ENCODE results near the gene SBF2. TPM values are rescaled to one million over a fixed set of nuclear protein-coding genes. Genes with fewer than 3 reads are reported as not detected.

SBF2 gene
- total and polyA plus RNA-seq, 2 donors (not counting 3 experiments of a cell fraction or from before 2014, with no cell fraction given) = 15.4 to 42.4 TPM

- H3K9ac ChIP-seq (replicated peaks; ENCODE audit: extremely low read depth, insufficient read depth, low read length) = no peak overlapping the region
- H4K20me1 ChIP-seq (replicated peaks; ENCODE audit: control insufficient read depth, extremely low read depth, insufficient read depth, low read length) = no peaks in the 10 kb centered on the region
- H3K9me3 ChIP-seq (replicated peaks; ENCODE audit: control insufficient read depth, insufficient read depth, low read length) = no peaks in the 10 kb centered on the region
- H3K4me3 ChIP-seq (replicated peaks in 1 of 3; ENCODE audit: insufficient read depth in 1 of 3, low read depth in 1 of 3, low read length in 3 of 3) = no peak overlapping the region
- intact Hi-C loops (cut with micrococcal nuclease) (no loop called here), dilution Hi-C loops (cut with MboI; ENCODE audit: extremely low pct_ligation_motif_present, low sequenced_read_pairs) (no loop called here)
- no peak overlapping the region for H3K27ac ChIP-seq (ENCODE audit: insufficient read depth, low read depth, low read length)
- DNase-seq (ENCODE audit: low read depth, low spot score) (no peak), FAIRE-seq (no peak)
- H3K79me2 ChIP-seq (ENCODE audit: control insufficient read depth, insufficient read depth, low read length) = no peaks in the 10 kb centered on the region
- H3K9me1 ChIP-seq (replicated peaks; ENCODE audit: control insufficient read depth, extremely low read depth, insufficient read depth, low read length) = no peaks in the 10 kb centered on the region
- H2AFZ ChIP-seq (ENCODE audit: low read depth, low read length) = no peak overlapping the region
- ChIA-PET POLR2A (no interaction called here), CTCF (interaction anchor here (1.1 to 1.9 kb wide), 2 partner anchors 13 to 60 kb away, joined by 4 to 5 read pairs; no protein-coding TSS in a partner anchor)
- BruUV-seq (replicated peaks) = no TSS peak
- peaks cover 23% of the 10 kb centered on the region for H3K4me1 ChIP-seq (ENCODE audit: control insufficient read depth, extremely low read depth, insufficient read depth, low read length)
- no peak overlapping the region for H3K4me2 ChIP-seq (ENCODE audit: insufficient read depth, low read length)
- TF ChIP-seq GATA2 (IDR thresholded peaks at IDR 0.05; ENCODE audit: insufficient read depth, insufficient read length, low read depth, low read length) (no peak), MYC (IDR thresholded peaks at IDR 0.05; ENCODE audit: low read depth, low read length) (no peak), FOS (IDR thresholded peaks at IDR 0.05; ENCODE audit: borderline replicate concordance, insufficient read depth, low read length) (no peak), POLR2AphosphoS5 (IDR thresholded peaks at IDR 0.05; ENCODE audit: insufficient read depth, low read depth, low read length) (no peak), JUN (IDR thresholded peaks at IDR 0.05; ENCODE audit: borderline replicate concordance, insufficient read depth, insufficient read length, low read depth) (no peak), EZH2 (IDR thresholded peaks at IDR 0.05; ENCODE audit: borderline replicate concordance, low read depth, low read length, severe bottlenecking) (no peak), POLR2A (IDR thresholded peaks at IDR 0.05; ENCODE audit: low read depth, low read length) (no peak)
- TF ChIP-seq, protein P1, sequence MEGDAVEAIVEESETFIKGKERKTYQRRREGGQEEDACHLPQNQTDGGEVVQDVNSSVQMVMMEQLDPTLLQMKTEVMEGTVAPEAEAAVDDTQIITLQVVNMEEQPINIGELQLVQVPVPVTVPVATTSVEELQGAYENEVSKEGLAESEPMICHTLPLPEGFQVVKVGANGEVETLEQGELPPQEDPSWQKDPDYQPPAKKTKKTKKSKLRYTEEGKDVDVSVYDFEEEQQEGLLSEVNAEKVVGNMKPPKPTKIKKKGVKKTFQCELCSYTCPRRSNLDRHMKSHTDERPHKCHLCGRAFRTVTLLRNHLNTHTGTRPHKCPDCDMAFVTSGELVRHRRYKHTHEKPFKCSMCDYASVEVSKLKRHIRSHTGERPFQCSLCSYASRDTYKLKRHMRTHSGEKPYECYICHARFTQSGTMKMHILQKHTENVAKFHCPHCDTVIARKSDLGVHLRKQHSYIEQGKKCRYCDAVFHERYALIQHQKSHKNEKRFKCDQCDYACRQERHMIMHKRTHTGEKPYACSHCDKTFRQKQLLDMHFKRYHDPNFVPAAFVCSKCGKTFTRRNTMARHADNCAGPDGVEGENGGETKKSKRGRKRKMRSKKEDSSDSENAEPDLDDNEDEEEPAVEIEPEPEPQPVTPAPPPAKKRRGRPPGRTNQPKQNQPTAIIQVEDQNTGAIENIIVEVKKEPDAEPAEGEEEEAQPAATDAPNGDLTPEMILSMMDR (IDR thresholded peaks at IDR 0.05; ENCODE audit: extremely low read depth in 1 of 2, insufficient read depth in 1 of 2, low read depth in 1 of 2, low read length in 2 of 2) = no peak
- TF ChIP-seq, protein P2, sequence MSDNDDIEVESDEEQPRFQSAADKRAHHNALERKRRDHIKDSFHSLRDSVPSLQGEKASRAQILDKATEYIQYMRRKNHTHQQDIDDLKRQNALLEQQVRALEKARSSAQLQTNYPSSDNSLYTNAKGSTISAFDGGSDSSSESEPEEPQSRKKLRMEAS (IDR thresholded peaks at IDR 0.05; ENCODE audit: insufficient read depth, insufficient read length) = no peak
- H3K36me3 ChIP-seq (ENCODE audit: control insufficient read depth in 2 of 2, extremely low read depth in 1 of 2, insufficient read depth in 2 of 2, low read length in 2 of 2) = peaks cover 0 to 2% of the 10 kb centered on the region in 2 experiments
- no peaks in the 10 kb centered on the region for H3K27me3 ChIP-seq (ENCODE audit: control insufficient read depth in 2 of 2, insufficient read depth in 2 of 2, low read length in 2 of 2)
These were observed 277.0 kb downstream of the SBF2 start for GRCh38 chr11:10017050-10017449.
